Activated effector memory CD4-positive, alpha-beta T cell treated with anti-CD3 and anti-CD28 coated beads, Interleukin-2, amount 50 U/mL, for 16 hours (primary cell): ENCODE data around the gene PRPS1L1.

Source experiments
- DNase-seq: peaks from one replicate; pipeline ENCODE4 v3.0.0-alpha.2; 2020

Gene PRPS1L1

GRCh38 chr7:18004372-18004771 is 23.3 kb downstream of the PRPS1L1 start:
- no peak for DNase-seq

- DNase-seq = no peak
Measured at GRCh38 chr7:18003286-18003994, 24.2 kb downstream of the PRPS1L1 start.

- DNase-seq = no peak
Measured at GRCh38 chr7:17998692-17999091, 29.0 kb downstream of the PRPS1L1 start.

GRCh38 chr7:17996442-17997223 is 31.0 kb downstream of the PRPS1L1 start:
- DNase-seq = no peak

GRCh38 chr7:17996040-17996439 is 31.6 kb downstream of the PRPS1L1 start:
- DNase-seq = no peak

- no peak for DNase-seq
Measured at GRCh38 chr7:17994079-17994850, 33.4 kb downstream of the PRPS1L1 start.

- DNase-seq = no peak
Measured at GRCh38 chr7:17991866-17992648, 35.6 kb downstream of the PRPS1L1 start.

- DNase-seq = no peak
Measured at GRCh38 chr7:17990761-17991160, 36.9 kb downstream of the PRPS1L1 start.

- no peak for DNase-seq
Measured at GRCh38 chr7:17989546-17989945, 38.1 kb downstream of the PRPS1L1 start.

- no peak for DNase-seq
Measured at GRCh38 chr7:17988858-17989257, 38.8 kb downstream of the PRPS1L1 start.

- DNase-seq = no peak
Measured at GRCh38 chr7:17988141-17988540, 39.5 kb downstream of the PRPS1L1 start.

GRCh38 chr7:17986851-17987250 is 40.8 kb downstream of the PRPS1L1 start:
- no peak for DNase-seq

GRCh38 chr7:17985473-17986239 is 42.0 kb downstream of the PRPS1L1 start:
- no peak for DNase-seq

- DNase-seq = no peak
Measured at GRCh38 chr7:17984288-17984687, 43.4 kb downstream of the PRPS1L1 start.

GRCh38 chr7:17983221-17984062 is 44.2 kb downstream of the PRPS1L1 start:
- no peak for DNase-seq

GRCh38 chr7:17976952-17977351 is 50.7 kb downstream of the PRPS1L1 start:
- DNase-seq = no peak
